Panc1 (cell line): ENCODE results near the gene MSANTD2.

Experiments
- POLR2AphosphoS5 ChIP-seq: IDR thresholded peaks from 2 replicates; pipeline ENCODE4 v1.6.1; 2012; ENCODE audit warnings: mild to moderate bottlenecking, low read depth, low read length, moderate library complexity
- TF ChIP-seq, protein P1 (sequence below): fragments of 450-650 bp; IDR thresholded peaks from 2 replicates; pipeline ENCODE4 v1.5.1; 2017; ENCODE audit warnings: mild to moderate bottlenecking

DNA sequence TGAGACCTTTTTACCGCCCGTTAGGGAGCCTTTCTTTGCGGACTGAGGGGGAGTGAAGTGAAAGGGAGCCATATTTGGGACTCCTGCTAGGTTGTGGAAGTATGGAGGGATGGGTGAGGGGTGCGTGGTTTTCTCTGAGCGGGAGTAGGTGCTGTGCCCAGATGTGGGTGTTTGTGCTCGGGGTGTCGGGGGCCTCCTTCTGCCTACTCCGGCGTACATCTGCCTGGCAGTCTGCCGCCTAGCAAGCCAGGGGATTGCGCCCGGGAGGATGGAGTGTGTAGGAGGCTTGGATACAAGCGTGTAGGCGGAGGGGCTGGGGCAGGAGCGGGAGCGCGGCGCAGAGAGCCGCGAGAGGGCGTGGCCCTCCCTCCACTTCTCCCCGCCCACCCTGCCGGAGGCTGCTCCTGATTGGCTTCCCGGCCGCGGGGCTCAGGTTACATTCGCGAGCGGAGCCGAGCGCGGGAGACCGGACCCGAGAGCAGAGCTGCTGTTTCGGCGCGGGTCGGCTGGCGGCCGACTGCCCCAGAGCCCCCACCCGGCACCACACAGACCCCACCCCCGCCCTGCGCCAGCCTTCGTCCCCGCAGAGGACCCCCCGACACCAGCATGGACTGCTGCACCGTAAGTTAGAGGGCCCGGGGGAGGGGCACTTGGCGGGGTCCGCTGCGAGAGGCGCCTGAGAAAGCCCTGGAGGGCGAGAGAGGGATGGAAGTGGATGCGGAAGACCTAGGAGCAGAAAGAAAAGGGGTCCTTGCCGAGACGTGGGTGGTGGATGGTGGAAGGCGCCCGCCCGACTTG lies 60.5 kb downstream of the MSANTD2 start, which contains the start of gene NRGN:
- TF ChIP-seq POLR2AphosphoS5: no peak
- TF ChIP-seq, protein P1, sequence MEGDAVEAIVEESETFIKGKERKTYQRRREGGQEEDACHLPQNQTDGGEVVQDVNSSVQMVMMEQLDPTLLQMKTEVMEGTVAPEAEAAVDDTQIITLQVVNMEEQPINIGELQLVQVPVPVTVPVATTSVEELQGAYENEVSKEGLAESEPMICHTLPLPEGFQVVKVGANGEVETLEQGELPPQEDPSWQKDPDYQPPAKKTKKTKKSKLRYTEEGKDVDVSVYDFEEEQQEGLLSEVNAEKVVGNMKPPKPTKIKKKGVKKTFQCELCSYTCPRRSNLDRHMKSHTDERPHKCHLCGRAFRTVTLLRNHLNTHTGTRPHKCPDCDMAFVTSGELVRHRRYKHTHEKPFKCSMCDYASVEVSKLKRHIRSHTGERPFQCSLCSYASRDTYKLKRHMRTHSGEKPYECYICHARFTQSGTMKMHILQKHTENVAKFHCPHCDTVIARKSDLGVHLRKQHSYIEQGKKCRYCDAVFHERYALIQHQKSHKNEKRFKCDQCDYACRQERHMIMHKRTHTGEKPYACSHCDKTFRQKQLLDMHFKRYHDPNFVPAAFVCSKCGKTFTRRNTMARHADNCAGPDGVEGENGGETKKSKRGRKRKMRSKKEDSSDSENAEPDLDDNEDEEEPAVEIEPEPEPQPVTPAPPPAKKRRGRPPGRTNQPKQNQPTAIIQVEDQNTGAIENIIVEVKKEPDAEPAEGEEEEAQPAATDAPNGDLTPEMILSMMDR: no peak
